ENCODE results near the gene TPRX2. TPM values are rescaled to one million over a fixed set of nuclear protein-coding genes. Genes with fewer than 3 reads are reported as not detected.

The TPRX2 gene
- total and polyA plus RNA-seq, 2 donors (not counting 1 experiment from before 2014, with no cell fraction given) = not detected

- Mint-ChIP-seq H3K27ac (no peak overlapping the region), H3K4me3 (no peak overlapping the region), H3K4me1 (no peaks in the 10 kb centered on the region), H3K27me3 (peaks cover 9% of the 10 kb centered on the region), H3K9me3 (ENCODE audit: insufficient read depth) (peaks cover 1% of the 10 kb centered on the region)
- ATAC-seq (ENCODE audit: low read depth) (no peak), DNase-seq (no peak)
- Histone ChIP-seq H3K36me3 (replicated peaks in 1 of 2; ENCODE audit: control extremely low read depth in 1 of 2, control insufficient read depth in 1 of 2, extremely low read depth in 1 of 2, insufficient read depth in 2 of 2, low read length in 1 of 2) (no peaks in the 10 kb centered on the region), H3K9me3 (ENCODE audit: control extremely low read depth in 1 of 3, control insufficient read depth in 2 of 3, insufficient read depth in 1 of 3, low read length in 2 of 3) (peaks cover 0 to 5% (median 0%) of the 10 kb centered on the region in 3 donors), H2AFZ (ENCODE audit: insufficient read depth, low read depth, low read length, poor library complexity, severe bottlenecking) (no peak overlapping the region), H3K9ac (ENCODE audit: low read length) (no peak overlapping the region), H3K4me2 (replicated peaks; ENCODE audit: low read depth, low read length, poor library complexity, severe bottlenecking) (no peak overlapping the region), H4K20me1 (ENCODE audit: control insufficient read depth, insufficient read depth, low read length, poor library complexity, severe bottlenecking) (no peaks in the 10 kb centered on the region), H3K27ac (ENCODE audit: low read length in 2 of 2) (no peak overlapping the region), H3K4me1 (ENCODE audit: control insufficient read depth in 2 of 2, insufficient read depth in 2 of 2, low read length in 2 of 2) (no peaks in the 10 kb centered on the region), H3K4me3 (ENCODE audit: control extremely low read depth in 1 of 5, extremely low read depth in 1 of 5, insufficient read depth in 1 of 5, low read depth in 2 of 5, low read length in 4 of 5) (no peak overlapping the region), H3K27me3 (replicated peaks in 1 of 4; ENCODE audit: control extremely low read depth in 1 of 4, control insufficient read depth in 3 of 4, insufficient read depth in 4 of 4, low read length in 3 of 4) (peaks cover 0 to 2% (median 0%) of the 10 kb centered on the region in 4 experiments), H3K79me2 (ENCODE audit: control insufficient read depth, insufficient read depth, low read length) (no peaks in the 10 kb centered on the region)
- ChIA-PET CTCF (no interaction called here), POLR2A (no interaction called here)
- intact Hi-C loops (cut with micrococcal nuclease) = no loop called here
- TF ChIP-seq, protein P1, sequence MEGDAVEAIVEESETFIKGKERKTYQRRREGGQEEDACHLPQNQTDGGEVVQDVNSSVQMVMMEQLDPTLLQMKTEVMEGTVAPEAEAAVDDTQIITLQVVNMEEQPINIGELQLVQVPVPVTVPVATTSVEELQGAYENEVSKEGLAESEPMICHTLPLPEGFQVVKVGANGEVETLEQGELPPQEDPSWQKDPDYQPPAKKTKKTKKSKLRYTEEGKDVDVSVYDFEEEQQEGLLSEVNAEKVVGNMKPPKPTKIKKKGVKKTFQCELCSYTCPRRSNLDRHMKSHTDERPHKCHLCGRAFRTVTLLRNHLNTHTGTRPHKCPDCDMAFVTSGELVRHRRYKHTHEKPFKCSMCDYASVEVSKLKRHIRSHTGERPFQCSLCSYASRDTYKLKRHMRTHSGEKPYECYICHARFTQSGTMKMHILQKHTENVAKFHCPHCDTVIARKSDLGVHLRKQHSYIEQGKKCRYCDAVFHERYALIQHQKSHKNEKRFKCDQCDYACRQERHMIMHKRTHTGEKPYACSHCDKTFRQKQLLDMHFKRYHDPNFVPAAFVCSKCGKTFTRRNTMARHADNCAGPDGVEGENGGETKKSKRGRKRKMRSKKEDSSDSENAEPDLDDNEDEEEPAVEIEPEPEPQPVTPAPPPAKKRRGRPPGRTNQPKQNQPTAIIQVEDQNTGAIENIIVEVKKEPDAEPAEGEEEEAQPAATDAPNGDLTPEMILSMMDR (IDR thresholded peaks at IDR 0.05) = no peak
- TF ChIP-seq EZH2 (IDR thresholded peaks at IDR 0.05; ENCODE audit: borderline replicate concordance, insufficient read depth, low read depth, low read length, poor library complexity, severe bottlenecking) = no peak
- WGBS (ENCODE audit: insufficient coverage) = 73% methylated on average over 8 of the region's 9 CpGs
Measured at GRCh38 chr19:47897861-47898260, 38.8 kb downstream of the TPRX2 start.

DNA sequence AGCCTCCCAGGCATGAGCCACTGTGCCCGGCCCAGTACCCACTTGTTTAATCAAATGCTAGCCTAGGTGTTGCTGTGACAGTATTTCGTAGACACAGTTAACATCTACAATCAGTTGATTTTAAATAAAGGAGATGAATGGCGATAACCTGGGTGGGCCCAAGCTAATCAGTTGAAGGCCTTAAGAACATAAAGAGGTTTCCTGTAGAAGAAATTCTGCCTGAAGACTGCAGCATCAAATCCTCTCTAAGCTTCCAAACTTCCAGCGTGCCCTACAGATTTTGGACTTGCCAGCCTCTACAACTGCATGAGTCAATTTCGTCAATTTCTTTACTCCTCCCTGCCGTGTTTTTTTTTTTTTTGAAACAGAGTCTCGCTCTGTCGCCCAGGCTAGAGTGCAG is 40.3 kb downstream of the TPRX2 start:
- Histone ChIP-seq H2AFZ (ENCODE audit: insufficient read depth, low read depth, low read length, poor library complexity, severe bottlenecking) (no peak overlapping the region), H3K9ac (ENCODE audit: low read length) (no peak overlapping the region), H3K4me1 (ENCODE audit: control insufficient read depth in 2 of 2, insufficient read depth in 2 of 2, low read length in 2 of 2) (no peaks in the 10 kb centered on the region), H3K27me3 (replicated peaks in 1 of 4; ENCODE audit: control extremely low read depth in 1 of 4, control insufficient read depth in 3 of 4, insufficient read depth in 4 of 4, low read length in 3 of 4) (peaks cover 0 to 2% (median 0%) of the 10 kb centered on the region in 4 experiments), H3K79me2 (ENCODE audit: control insufficient read depth, insufficient read depth, low read length) (no peaks in the 10 kb centered on the region), H3K9me3 (ENCODE audit: control extremely low read depth in 1 of 3, control insufficient read depth in 2 of 3, insufficient read depth in 1 of 3, low read length in 2 of 3) (peaks cover 0 to 5% (median 0%) of the 10 kb centered on the region in 3 donors), H4K20me1 (ENCODE audit: control insufficient read depth, insufficient read depth, low read length, poor library complexity, severe bottlenecking) (no peaks in the 10 kb centered on the region), H3K4me2 (replicated peaks; ENCODE audit: low read depth, low read length, poor library complexity, severe bottlenecking) (no peak overlapping the region), H3K36me3 (replicated peaks in 1 of 2; ENCODE audit: control extremely low read depth in 1 of 2, control insufficient read depth in 1 of 2, extremely low read depth in 1 of 2, insufficient read depth in 2 of 2, low read length in 1 of 2) (no peaks in the 10 kb centered on the region), H3K27ac (ENCODE audit: low read length in 2 of 2) (no peak overlapping the region), H3K4me3 (ENCODE audit: control extremely low read depth in 1 of 5, extremely low read depth in 1 of 5, insufficient read depth in 1 of 5, low read depth in 2 of 5, low read length in 4 of 5) (no peak overlapping the region)
- ChIA-PET POLR2A (no interaction called here), CTCF (no interaction called here)
- peaks cover 10% of the 10 kb centered on the region for H3K27me3 Mint-ChIP-seq
- no peak for DNase-seq
- H3K9me3 Mint-ChIP-seq (ENCODE audit: insufficient read depth) = no peaks in the 10 kb centered on the region
- ATAC-seq (ENCODE audit: low read depth) = no peak
- H3K4me1 Mint-ChIP-seq = no peaks in the 10 kb centered on the region
- WGBS (ENCODE audit: insufficient coverage) = 97% methylated on average over 4 of the region's 8 CpGs
- no peak overlapping the region for H3K27ac Mint-ChIP-seq
- no peak overlapping the region for H3K4me3 Mint-ChIP-seq
- TF ChIP-seq EZH2 (IDR thresholded peaks at IDR 0.05; ENCODE audit: borderline replicate concordance, insufficient read depth, low read depth, low read length, poor library complexity, severe bottlenecking) = no peak
- TF ChIP-seq, protein P1 (IDR thresholded peaks at IDR 0.05) = no peak
- intact Hi-C loops (cut with micrococcal nuclease) = no loop called here
